UCSD-AML1 (cell line): ENCODE measurements around the gene PCDHGA11.
"Not testable (repeated sequence)": the region's sequence is repeated elsewhere in the genome, so short reads cannot be mapped to it uniquely, and the experiment has no call there.

ENCODE experiments used
- DNase-seq: peaks from one replicate; lab custom pipeline; 2025; ENCODE audit not compliant: unreplicated experiment; lab: John Stamatoyannopoulos, UW

The PCDHGA11 gene

DNA sequence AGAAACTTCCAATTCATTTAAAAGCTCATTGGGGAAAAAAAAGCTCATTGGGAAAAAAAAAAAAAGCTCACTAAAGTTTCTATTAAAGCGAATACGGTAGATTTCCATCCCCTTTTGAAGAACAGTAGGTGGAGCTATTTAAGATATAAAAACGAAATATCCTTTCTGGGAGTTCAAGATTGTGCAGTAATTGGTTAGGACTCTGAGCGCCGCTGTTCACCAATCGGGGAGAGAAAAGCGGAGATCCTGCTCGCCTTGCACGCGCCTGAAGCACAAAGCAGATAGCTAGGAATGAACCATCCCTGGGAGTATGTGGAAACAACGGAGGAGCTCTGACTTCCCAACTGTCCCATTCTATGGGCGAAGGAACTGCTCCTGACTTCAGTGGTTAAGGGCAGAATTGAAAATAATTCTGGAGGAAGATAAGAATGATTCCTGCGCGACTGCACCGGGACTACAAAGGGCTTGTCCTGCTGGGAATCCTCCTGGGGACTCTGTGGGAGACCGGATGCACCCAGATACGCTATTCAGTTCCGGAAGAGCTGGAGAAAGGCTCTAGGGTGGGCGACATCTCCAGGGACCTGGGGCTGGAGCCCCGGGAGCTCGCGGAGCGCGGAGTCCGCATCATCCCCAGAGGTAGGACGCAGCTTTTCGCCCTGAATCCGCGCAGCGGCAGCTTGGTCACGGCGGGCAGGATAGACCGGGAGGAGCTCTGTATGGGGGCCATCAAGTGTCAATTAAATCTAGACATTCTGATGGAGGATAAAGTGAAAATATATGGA is 9.7 kb downstream of the PCDHGA11 start, which contains the start of gene PCDHGA12:
Gene PCDHGA12 (plus strand): TSS at position 176 of the 782 bp plus-strand sequence. CDS start 253 bp downstream, at position 429.
- peak; percentile 64 for DNase-seq

- no peak for DNase-seq
Observed at GRCh38 chr5:141431286-141431685, 10.4 kb downstream of the PCDHGA11 start.

DNA sequence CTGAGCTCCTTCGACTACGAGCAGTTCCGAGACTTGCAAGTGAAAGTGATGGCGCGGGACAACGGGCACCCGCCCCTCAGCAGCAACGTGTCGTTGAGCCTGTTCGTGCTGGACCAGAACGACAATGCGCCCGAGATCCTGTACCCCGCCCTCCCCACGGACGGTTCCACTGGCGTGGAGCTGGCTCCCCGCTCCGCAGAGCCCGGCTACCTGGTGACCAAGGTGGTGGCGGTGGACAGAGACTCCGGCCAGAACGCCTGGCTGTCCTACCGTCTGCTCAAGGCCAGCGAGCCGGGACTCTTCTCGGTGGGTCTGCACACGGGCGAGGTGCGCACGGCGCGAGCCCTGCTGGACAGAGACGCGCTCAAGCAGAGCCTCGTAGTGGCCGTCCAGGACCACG is 11.5 kb downstream of the PCDHGA11 start:
- not testable (repeated sequence) for DNase-seq

DNA sequence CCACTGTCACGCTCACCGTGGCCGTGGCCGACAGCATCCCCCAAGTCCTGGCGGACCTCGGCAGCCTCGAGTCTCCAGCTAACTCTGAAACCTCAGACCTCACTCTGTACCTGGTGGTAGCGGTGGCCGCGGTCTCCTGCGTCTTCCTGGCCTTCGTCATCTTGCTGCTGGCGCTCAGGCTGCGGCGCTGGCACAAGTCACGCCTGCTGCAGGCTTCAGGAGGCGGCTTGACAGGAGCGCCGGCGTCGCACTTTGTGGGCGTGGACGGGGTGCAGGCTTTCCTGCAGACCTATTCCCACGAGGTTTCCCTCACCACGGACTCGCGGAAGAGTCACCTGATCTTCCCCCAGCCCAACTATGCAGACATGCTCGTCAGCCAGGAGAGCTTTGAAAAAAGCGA is 11.9 kb downstream of the PCDHGA11 start:
- DNase-seq = not testable (repeated sequence)

DNA sequence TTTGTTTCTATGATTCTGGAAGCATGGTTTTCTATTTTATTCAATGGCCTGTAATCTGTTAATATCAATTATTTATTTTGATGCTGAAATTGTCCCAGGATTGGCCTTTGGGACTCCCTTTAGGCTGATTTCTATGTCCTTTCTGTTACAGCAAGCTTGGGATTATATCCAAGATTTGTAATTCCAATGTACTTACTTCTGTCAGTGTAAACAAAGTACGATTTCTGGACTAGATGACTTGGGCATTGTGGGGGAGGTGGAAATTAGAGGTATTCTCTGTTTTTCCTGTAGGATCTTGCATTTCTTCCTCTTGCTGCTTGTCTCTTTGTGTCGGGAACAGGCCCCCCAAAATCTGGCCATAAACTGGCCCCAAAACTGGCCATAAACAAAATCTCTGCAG is 13.2 kb downstream of the PCDHGA11 start:
- DNase-seq = no peak

- no peak for DNase-seq
Observed at GRCh38 chr5:141437221-141437620, 16.4 kb downstream of the PCDHGA11 start.

DNA sequence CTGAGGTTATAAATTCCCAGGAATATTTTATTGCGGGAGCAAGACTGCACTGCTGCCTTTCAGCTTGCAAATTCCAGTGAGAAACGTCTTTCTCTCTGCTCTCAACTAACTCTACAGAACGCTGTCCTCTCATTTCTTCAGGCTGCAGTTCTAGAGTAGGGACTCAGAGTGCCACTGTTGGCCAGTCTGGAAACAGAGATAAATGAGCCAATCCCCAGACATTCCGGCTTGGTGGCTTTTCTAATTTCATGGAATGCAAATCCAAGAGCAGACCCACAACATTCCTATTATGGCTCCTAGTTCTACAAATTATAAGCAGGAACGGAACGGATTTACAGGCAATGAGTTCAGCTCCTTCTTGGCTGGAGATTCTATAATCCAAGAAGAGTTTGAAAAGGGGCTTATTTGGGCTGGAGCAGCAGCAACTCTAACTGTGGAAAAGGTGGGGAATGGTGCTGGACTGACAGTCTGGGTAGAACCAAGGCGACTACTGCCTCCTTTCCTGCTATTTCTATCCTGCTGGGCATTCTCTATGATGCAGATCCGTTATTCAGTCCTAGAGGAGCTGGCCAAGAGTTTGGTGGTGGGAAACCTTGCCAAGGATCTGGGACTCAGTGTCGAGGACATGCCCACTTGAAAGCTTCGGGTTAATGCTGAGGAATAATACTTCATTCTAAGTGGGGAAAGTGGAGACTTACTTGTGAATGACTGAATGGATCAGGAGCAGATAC is 18.7 kb downstream of the PCDHGA11 start:
- no peak for DNase-seq

DNA sequence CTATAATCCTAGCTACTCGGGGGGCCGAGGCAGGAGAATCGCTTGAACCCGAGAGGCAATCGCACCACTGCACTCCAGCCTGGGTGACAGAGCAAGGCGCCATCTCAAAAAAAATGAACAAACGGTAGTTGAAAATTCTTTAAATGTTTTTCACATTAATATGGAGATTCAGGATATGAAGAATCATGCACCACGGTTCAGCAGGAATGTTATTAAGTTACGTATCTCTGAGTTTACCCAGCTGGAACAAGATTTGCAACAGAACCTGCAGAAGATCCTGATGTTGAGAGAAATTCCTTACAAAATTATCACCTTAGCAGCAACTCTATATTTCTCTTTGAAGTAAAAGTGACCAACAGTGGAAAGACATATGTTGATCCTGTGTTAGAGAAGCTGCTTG is 19.5 kb downstream of the PCDHGA11 start:
- DNase-seq = no peak

DNA sequence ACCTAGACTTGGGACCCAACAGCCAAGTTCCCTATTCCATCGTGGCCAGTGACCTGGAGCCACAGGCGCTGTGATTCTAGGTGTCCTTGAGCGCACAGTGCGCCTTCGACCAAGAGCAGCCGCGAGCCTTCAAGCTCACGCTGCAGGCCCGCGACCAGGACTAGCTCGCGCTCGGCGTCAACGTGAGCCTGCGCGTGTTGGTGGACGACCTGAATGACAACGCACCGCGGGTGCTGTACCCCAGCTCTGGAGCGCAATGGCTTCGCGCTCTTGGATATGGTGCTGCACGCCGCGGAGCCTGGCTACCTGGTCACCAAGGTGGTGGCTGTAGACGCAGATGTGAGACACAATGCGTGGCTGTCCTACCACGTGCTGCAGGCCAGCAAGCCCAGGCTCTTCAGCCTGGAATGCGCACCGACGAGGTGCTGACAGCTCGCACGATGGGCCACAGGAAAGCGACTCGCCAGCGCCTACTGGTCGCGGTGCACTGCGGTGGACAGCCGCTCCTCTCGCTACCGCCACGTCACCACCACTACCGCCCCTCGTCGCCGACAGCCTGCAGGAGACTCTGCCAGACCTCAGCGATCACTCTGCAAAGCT is 20.8 kb downstream of the PCDHGA11 start:
- DNase-seq = no peak

DNA sequence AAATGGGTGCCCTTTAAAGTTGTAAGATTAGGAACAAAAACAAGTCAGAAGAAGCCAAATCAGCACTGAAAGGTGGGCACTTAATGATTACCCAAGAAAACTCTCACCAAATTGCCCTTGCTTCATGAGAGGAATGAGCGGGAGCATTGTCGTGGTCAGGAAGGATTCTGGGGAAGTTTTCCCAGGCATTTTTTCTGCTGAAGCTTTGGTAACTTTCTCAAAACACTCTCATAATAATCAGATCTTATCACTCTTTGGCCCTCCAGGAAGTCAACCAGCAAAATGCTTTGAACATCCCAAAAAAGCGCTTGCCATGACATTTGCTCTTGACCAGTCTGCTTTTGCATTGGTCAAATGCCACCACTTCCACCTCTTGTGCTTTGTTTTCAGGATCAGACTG is 44.5 kb downstream of the PCDHGA11 start:
- no peak for DNase-seq
